ENCODE results near the gene FRMD4A.

Gene FRMD4A

DNA sequence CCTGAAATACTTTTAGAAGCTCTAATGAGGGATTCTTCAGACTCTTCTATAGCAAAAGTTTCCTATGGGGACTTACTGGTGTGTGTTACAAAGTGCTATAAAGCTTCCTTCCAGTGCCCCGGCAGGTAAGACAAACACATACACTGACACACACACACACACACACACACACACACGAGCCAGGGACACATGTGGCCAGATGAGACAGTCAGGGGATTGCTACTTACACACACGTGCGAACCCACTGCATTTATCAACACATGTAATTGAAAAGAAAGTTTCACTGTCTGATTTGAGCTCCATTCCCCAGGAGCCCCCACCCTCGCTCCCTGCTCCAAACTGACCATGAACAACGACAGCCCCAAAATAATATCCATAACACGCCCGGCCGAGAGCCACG is 624.1 kb downstream of the FRMD4A start:
- no peak for DNase-seq

- no peak for DNase-seq
Observed at GRCh38 chr10:13706175-13706574, 624.5 kb downstream of the FRMD4A start.

DNA sequence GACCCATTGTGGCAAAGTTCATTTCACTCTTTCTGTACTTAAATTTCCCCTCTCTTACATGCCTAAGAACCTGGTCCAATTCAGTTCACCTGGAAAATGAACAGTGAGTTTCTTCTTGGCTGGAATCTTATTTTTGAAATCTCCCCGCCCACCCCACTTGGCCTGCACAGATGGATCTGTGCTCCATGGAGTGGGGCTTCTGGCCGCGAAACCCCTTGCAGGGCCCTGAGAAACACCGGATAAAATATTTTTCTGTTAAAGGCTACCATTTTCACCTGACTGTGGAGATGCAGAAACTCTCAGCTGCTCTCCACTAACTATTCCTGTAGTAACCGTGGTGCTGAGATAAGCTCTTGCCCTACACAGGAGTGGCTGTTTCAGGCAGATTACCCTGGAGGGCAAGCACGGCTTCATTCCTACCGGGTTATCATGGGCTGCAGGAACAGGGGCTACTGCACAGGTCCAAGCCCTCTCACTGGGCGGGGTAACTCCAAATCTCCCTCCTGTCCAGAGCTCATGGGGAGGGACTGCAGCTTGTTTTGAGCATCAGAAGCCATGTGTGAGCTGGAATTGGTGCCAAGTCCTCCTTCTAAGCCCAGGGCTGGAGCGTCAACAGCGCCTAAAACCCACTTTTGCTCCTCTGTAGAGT is 625.1 kb downstream of the FRMD4A start:
- DNase-seq: no peak

GRCh38 chr10:13704964-13705363 is 625.8 kb downstream of the FRMD4A start:
- DNase-seq: no peak

- DNase-seq: no peak
Observed at GRCh38 chr10:13703997-13704536, 626.7 kb downstream of the FRMD4A start.

GRCh38 chr10:13703101-13703818 is 627.5 kb downstream of the FRMD4A start:
- no peak for DNase-seq

DNA sequence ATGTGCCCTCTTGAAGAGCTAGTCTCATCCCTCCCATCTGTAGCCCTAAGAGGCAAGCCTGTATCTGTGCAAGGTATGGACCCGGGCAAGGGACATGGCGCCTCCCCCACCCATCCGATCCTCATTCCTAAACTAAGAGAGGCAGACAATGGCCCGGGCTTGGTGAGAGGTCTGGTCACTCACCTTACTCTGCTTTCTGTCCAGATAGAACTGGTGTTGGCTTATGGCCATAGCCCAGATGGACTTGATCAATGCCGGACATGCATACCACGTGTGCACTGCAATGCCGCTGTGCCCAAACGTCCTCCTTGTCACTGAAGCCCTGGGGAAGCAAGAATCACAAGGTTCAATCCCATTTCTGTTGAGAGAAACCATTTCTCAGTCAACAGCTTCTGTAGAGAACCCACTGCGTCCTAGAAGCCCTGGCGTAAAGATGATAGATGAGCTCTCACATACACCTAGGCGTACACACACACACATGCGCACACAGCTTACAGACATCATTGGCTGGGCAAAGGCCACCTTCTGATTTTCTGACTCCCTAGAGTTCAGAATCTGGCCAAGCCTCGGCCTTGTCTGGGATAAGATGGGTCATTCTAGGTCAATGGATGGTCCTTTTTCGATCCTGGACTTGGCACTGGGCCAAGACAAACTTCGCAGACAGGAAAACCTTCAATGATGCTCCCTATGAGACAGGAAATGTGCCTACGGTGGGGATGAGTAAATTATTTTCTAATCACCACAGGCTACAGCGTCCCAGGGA is 629.4 kb downstream of the FRMD4A start:
- DNase-seq: no peak

DNA sequence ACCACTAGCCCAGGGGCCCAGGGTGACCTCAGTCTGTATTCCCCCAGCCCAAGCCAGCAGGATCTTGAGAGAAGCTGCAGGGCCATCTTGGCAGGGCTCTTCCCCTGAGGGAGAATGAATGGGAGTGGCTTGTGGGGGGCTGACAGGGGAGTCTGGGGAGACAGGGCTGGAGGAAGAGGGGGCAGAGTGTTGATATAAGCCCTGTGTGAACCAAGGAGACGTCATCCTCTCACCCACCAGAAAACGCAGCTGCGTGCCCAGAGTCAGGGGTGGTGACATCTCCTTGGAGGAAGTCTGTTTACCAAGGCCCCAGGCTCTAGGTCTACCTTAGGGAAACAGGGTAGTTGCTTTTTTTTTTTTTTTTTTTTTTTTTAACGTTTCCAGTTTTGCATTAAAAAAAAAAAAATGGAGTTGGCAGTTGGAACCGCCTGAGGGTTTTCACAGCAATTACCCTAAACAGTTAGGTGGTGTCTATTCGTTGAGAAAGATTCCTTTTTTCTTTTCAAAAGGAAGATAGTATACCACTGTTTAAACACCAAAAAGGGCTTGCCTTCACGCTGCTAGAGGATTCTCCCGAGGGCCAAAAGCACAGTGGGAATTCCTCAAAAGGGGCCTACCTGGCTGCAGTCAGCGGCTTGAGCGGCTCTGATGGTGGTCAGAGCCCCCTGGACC is 630.1 kb downstream of the FRMD4A start:
- DNase-seq: no peak

GRCh38 chr10:13699216-13699615 is 631.5 kb downstream of the FRMD4A start:
- DNase-seq: no peak

DNA sequence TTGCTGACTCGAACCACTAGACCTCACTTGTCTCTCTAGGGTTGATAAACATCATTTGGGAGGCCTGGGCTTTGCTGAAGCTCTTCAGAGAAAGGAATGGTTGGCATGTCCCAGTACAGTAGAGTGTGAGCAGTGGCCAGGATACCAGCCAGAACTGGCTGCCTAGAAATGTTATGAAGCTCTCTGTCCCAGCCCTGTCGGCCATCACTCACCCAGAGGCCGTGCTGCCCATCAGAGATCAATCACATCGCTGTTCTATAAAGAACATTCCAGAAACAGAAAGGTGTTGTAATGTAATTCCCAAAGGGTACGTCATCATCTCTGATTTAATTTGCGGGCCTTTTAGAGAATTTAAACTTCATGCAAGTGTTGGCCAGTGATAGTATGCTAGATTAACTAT is 632.5 kb downstream of the FRMD4A start:
- no peak for DNase-seq

DNA sequence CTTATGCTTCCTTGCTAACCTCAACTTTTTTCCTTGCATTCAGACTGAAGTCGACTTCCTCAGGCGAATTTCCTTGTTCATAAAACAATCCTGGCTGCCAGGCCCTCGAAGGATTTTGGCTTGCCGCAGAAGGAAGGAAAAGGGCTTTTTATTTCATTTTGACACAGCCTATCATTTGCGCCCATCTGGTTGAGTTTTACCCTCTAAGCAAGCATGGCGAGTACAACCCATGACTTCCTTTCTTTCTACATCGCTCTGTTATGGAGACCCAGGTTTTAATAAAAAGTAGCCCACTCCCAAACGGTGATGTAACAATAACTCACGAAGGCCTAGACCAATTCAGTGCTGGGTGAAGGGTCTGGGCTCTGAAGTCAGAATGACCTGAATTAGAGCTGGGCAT is 634.7 kb downstream of the FRMD4A start:
- no peak for DNase-seq

DNA sequence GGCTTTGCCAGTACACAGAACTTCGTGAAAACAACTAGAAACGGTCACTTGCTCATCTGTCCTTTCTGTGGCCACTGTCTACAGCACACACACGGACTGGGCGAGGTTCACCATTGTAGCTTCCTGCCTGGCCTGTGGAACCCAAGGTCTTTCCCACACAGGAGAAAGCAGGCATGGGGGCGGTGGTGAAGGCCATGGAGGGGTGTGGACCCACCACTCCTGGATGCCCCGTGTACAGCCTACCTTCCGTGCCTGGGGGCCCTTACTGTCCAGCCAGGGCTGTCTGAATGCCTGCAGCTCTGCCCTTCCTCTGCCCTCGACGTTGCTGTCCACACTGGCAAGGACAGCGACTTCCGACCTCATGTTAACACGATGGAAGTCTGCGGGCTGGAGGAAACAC is 635.1 kb downstream of the FRMD4A start:
- no peak for DNase-seq

- no peak for DNase-seq
Observed at GRCh38 chr10:13693783-13694700, 636.7 kb downstream of the FRMD4A start.

- DNase-seq: peak; percentile 21
Observed at GRCh38 chr10:13690281-13690825, 640.4 kb downstream of the FRMD4A start.

DNA sequence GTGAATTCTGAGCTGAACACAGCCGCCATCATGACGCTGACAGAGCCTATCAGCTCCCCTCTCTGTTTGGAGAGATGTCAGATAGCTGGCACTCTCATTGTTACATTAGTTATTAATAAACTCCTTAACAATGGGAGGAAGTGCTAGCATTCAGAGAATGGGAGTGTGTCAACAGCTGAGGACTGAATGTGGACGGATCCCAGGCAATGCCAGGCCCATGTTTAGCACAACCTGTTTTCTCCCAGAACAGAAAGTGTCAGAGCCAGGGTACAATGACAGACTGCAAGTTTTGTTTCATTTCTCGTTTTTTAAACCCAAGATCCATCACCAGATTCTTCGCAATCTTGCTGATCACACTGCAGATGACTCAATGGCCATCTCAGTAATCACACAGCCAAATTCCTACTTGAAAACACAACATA is 644.4 kb downstream of the FRMD4A start:
- DNase-seq: no peak

DNA sequence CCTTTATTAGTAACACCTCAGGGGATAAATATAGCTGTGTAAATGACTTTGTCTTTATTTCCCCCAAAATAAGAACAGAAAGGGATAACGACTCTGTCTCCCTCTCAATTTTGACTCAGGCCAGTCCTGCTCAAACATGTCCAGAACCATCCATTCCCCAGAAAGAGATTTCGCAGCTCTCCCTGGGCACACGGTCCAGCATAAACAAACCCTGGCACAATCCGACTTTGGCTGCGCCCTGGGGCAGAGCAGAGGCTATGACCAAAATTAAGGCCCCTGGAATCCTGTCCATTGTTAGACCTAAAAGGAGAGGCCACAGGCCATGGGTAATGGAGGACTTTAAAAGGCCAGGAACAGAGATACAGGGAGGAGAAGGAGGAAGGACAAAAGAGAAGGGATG is 644.8 kb downstream of the FRMD4A start:
- DNase-seq: no peak

DNA sequence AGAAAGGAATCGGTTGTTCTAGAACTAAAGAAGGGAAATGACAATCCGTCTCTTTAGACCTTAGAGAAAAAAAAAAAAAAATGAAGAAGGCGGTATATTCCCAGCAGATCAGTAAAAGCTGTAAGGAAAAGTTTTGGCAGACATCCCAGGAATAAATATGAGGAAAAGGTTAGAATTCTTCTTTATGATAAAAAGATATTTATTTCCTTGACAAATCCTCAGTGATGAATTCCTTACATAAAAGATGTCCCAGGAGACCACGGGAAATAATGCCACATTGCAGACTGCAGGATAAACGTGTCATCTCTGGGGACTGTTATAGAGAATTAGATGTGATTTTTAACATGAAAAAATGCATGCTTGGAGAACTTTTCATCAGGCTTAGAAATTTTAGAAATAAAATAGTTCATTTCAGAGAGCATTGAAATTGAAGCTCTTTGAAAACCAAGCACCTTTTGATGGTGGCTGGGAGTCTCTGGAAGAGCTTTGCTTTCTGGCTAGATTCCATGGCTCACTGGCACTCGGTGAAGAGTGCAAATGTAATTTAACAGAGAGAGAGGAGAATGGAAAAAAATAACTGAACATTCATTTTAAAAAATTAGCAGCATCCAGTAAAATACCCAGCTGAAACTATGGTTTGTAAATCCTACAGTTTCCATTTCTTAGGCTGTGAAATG is 645.8 kb downstream of the FRMD4A start:
- no peak for DNase-seq

DNA sequence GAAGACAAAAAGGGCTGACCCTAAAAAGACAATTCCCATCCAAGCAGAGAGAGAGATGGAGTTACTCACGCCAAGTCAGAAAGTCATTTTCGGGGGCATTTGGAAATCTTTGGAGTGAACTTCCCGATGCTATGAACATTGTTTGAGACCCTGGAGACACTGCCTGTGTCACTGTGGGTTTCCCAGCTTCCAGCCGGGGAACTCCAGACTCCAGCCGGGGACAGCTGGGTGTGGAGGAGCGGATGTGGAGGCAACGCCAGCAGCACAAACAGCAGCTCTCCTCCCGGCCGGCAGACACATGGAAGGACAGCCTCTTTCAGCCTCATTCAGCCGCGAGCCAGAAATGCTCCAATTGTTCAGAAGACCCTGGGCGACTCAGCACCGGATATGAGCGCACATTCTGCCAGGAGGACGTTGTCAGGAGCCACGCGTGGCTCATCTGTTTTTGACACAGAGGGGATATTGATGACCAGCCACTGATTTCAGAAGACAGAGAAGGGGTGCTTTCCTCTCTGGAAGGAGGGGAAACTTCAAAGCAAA is 646.4 kb downstream of the FRMD4A start:
- DNase-seq: no peak

DNA sequence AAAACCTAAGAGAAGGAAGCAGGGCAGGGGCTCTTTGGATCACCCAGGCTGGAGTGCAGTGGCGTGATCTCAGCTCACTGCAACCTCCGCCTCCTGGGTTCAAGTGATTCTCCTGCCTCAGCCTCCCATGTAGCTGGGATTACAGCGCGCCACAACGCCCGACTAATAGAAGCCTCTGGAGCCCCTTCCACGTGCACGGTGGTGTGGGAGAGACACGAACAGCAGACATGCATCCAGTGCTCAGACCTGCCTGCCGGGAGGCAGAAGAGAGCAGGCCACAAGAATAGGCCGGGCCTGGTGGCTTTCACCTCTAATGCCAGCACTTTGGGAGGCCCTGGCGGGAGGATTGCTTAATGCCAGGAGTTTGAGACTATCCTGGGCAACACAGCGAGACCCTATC is 647.7 kb downstream of the FRMD4A start:
- DNase-seq: no peak

DNA sequence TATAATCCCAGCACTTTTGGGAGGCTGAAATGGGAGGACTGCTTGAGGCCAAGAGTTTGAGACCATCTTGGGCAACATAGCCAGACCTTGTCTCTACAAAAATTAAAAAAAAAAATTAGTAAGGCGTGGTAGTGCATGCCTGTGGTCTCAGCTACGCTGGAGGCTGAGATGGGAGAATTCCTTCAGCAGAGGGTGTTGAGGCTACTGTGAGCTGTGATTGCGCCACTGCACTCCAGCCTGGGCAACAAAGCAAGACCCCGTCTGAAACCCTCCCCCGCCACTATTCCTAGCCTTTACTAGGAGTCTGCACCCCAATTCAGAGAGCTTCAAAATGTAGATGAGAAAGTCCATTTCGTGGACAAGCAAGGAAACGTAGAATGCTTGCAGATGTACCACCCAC is 648.8 kb downstream of the FRMD4A start:
- no peak for DNase-seq

GRCh38 chr10:13681528-13681927 is 649.2 kb downstream of the FRMD4A start:
- DNase-seq: no peak

Measured in activated CD4-positive, alpha-beta T cell treated with anti-CD3 and anti-CD28 coated beads for 48 hours (primary cell).